Measurements from ENCODE around the gene TSEN2. TPM values are rescaled to one million over a fixed set of nuclear protein-coding genes. Genes with fewer than 3 reads are reported as not detected.

TSEN2 gene
- total and polyA plus RNA-seq, 10 of the 15 experiments (the other 5 are each of a cell fraction or from before 2014, with no cell fraction given), result 17.7 to 32.3 (median 24.3) TPM

DNA sequence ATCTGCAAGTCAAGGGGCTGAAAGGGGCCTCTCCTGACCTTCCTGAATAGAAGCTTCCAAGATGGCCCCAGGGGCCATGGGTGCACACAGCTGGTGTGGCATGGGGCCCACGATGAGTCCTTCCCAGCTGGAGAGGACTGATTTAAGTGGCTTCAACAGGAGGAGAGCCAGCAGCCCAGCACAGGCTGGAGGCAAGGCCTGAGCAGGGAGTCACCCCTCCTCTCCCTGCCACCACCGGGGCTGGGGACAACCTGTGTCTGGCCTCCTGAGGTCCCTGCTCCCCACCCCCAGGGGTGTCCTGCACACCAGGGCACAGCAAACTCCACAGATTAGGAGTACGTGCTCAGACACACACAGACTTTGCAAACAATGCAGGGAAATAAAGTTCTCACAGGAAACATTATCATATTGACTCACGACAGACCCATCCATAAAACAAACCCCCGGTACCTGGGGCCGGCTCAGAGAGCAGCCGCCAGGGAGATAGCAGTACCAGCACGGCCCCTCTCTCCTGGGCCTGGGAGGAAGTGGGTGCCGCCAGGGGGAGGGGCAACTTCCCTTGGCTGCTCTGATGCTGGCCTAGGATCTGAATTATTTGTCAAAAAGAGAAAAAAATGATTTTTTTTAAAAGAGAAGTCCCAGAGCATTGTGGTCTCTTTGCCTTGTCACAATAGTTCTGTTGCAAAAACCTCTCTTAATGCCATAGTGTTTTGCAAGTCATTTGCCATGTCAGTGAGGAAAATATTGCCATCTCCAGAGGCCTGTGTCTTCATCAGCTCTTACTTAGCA is 21.9 kb upstream of the TSEN2 start:
- in situ Hi-C loops (cut with MboI), result no loop called here
- CTCF ChIA-PET, result no interaction called here

More for the DNA sequence above, 21.9 kb upstream of the TSEN2 start:
- intact Hi-C loops (cut with micrococcal nuclease; ENCODE audit: unreplicated experiment), result no loop called here
- Histone ChIP-seq H3K36me3 (ENCODE audit: control insufficient read depth in 2 of 2, insufficient read depth in 2 of 2, low read length in 1 of 2) (no peaks in the 10 kb centered on the region), H3K4me1 (ENCODE audit: control insufficient read depth, insufficient read depth, low read length) (no peaks in the 10 kb centered on the region), H4K20me1 (ENCODE audit: control insufficient read depth, insufficient read depth) (no peaks in the 10 kb centered on the region), H3K27me3 (replicated peaks in 1 of 2; ENCODE audit: control insufficient read depth in 2 of 2, insufficient read depth in 2 of 2, low read length in 1 of 2) (no peaks in the 10 kb centered on the region; a peak in 2 of 4 replicates), H3K27ac (ENCODE audit: control insufficient read depth, insufficient read depth) (no peak overlapping the region), H3K79me2 (ENCODE audit: control insufficient read depth, insufficient read depth, low read length) (no peaks in the 10 kb centered on the region), H3K9me3 (replicated peaks; ENCODE audit: control insufficient read depth, insufficient read depth, low read length) (no peaks in the 10 kb centered on the region), H3K4me3 (no peak overlapping the region), H2AFZ (ENCODE audit: control insufficient read depth, low read depth, low read length) (no peak overlapping the region), H3K4me2 (ENCODE audit: control insufficient read depth, insufficient read depth) (no peak overlapping the region), H3K9ac (ENCODE audit: control insufficient read depth, insufficient read depth, low read length) (no peak overlapping the region)
- TF ChIP-seq POLR2AphosphoS2 (IDR thresholded peaks at IDR 0.05; ENCODE audit: low read depth, low read length), result no peak
- no peak for TF ChIP-seq NR2C1 (IDR thresholded peaks at IDR 0.05)
- TF ChIP-seq IKZF1 (conservative IDR thresholded peaks at IDR 0.05), result no peak
- TF ChIP-seq EZH2 (IDR thresholded peaks at IDR 0.05; ENCODE audit: borderline replicate concordance, control insufficient read depth, low read depth, low read length), result no peak
- TF ChIP-seq, protein P1, sequence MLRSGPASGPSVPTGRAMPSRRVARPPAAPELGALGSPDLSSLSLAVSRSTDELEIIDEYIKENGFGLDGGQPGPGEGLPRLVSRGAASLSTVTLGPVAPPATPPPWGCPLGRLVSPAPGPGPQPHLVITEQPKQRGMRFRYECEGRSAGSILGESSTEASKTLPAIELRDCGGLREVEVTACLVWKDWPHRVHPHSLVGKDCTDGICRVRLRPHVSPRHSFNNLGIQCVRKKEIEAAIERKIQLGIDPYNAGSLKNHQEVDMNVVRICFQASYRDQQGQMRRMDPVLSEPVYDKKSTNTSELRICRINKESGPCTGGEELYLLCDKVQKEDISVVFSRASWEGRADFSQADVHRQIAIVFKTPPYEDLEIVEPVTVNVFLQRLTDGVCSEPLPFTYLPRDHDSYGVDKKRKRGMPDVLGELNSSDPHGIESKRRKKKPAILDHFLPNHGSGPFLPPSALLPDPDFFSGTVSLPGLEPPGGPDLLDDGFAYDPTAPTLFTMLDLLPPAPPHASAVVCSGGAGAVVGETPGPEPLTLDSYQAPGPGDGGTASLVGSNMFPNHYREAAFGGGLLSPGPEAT (IDR thresholded peaks at IDR 0.05; ENCODE audit: low read depth), result no peak
- no peak for TF ChIP-seq ATF3 (IDR thresholded peaks at IDR 0.05; ENCODE audit: borderline replicate concordance, extremely low read depth, low read depth, low read length)
- TF ChIP-seq ZBED1 (IDR thresholded peaks at IDR 0.05; ENCODE audit: borderline replicate concordance), result no peak
- DNase-seq (ENCODE audit: low read depth, low spot score) (no peak), ATAC-seq (no peak), FAIRE-seq (no peak)
- POLR2A ChIA-PET, result no interaction called here
- RAD21 ChIA-PET (ENCODE audit: unreplicated experiment), result no interaction called here
- SMC1A ChIA-PET (ENCODE audit: uncharacterized antibody, unreplicated experiment), result no interaction called here
- 43% methylated on average over 9 of the region's 9 CpGs for WGBS (ENCODE audit: insufficient coverage, insufficient replicate concordance, low lambda C conversion rate, missing lambda C conversion rate)
- BruUV-seq (replicated peaks), result no TSS peak
